ENCODE results near the gene SLC12A5.

GRCh38 chr20:46027245-46027853, 1.7 kb upstream of the SLC12A5 start:
- TF ChIP-seq CTCF (conservative IDR thresholded peaks at IDR 0.05; ENCODE audit: low read depth, low read length) = no peak
- no peak for TF ChIP-seq MAFK (IDR thresholded peaks at IDR 0.05; ENCODE audit: low read depth, low read length)
- no peak for TF ChIP-seq POLR2A (IDR thresholded peaks at IDR 0.05; ENCODE audit: low read depth, low read length)
